ENCODE data around the gene SLC25A24.

SLC25A24 gene

DNA sequence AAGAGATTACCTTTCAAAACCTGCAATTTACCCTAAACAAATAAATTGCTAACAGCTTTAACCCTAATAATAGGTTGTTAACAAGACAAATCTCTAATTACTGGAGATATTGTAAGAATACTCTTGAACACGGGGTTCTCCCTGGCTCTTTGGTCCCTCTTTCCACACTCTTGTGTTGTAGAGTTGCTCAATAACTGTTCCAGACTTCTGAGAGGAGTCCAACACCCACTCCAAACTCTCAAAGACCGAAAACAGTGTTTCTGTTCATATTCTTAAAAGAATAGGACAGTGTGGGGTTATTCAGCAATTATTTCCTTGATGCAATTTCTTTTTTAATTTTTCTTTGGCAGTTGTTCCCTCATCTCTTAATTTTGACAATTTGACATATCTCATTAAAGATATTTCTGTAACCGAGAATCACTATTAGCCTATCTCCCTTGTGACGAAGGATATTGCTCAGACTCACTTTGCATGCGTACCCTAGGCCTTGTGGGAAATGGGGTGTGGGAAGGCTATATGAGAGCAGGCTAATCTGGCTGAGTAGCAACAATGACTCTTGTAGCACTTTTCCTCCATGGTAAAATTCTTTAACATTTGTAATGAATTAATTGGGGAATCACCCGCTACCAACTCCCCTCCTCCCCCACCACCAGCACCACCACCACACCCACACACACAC, 90.7 kb downstream of the SLC25A24 start:
- Histone ChIP-seq H3K9me2 (replicated peaks; ENCODE audit: low read depth, low read length) (no peaks in the 10 kb centered on the region), H3K36me3 (ENCODE audit: insufficient read depth, low read length) (no peaks in the 10 kb centered on the region), H4K20me1 (ENCODE audit: insufficient read depth, low read length, poor library complexity, severe bottlenecking) (no peaks in the 10 kb centered on the region), H2AFZ (ENCODE audit: low read length) (no peak overlapping the region), H3K9ac (ENCODE audit: low read depth, low read length, poor library complexity, severe bottlenecking) (no peak overlapping the region), H3K27me3 (ENCODE audit: insufficient read depth, low read length, poor library complexity, severe bottlenecking) (no peaks in the 10 kb centered on the region), H3K9me3 (ENCODE audit: insufficient read depth, low read depth, low read length) (peaks cover 4% of the 10 kb centered on the region; the same call in 1 of the 2 replicates), H3K4me3 (ENCODE audit: low read length, poor library complexity, severe bottlenecking) (no peak overlapping the region), H3K4me2 (ENCODE audit: low read depth, low read length, poor library complexity, severe bottlenecking) (no peak overlapping the region), H3K79me2 (ENCODE audit: insufficient read depth, low read length) (no peaks in the 10 kb centered on the region), H3K4me1 (ENCODE audit: insufficient read depth, low read length, poor library complexity, severe bottlenecking) (peaks cover 53% of the 10 kb centered on the region), H3F3A (ENCODE audit: low read depth) (0 out of 2 replicates have a peak, but pooled peaks cover 3% of the 10 kb centered on the region)
- TF ChIP-seq, protein P1, sequence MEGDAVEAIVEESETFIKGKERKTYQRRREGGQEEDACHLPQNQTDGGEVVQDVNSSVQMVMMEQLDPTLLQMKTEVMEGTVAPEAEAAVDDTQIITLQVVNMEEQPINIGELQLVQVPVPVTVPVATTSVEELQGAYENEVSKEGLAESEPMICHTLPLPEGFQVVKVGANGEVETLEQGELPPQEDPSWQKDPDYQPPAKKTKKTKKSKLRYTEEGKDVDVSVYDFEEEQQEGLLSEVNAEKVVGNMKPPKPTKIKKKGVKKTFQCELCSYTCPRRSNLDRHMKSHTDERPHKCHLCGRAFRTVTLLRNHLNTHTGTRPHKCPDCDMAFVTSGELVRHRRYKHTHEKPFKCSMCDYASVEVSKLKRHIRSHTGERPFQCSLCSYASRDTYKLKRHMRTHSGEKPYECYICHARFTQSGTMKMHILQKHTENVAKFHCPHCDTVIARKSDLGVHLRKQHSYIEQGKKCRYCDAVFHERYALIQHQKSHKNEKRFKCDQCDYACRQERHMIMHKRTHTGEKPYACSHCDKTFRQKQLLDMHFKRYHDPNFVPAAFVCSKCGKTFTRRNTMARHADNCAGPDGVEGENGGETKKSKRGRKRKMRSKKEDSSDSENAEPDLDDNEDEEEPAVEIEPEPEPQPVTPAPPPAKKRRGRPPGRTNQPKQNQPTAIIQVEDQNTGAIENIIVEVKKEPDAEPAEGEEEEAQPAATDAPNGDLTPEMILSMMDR (conservative IDR thresholded peaks at IDR 0.05; ENCODE audit: low read length) = no peak
- no peak for TF ChIP-seq EZH2phosphoT487 (IDR thresholded peaks at IDR 0.05; ENCODE audit: borderline replicate concordance)

- Histone ChIP-seq H3K9me3 (ENCODE audit: insufficient read depth, low read depth, low read length) (peaks cover 4% of the 10 kb centered on the region; the same call in 1 of the 2 replicates), H3K36me3 (ENCODE audit: insufficient read depth, low read length) (no peaks in the 10 kb centered on the region), H3K9ac (ENCODE audit: low read depth, low read length, poor library complexity, severe bottlenecking) (no peak overlapping the region), H3K79me2 (ENCODE audit: insufficient read depth, low read length) (no peaks in the 10 kb centered on the region), H4K20me1 (ENCODE audit: insufficient read depth, low read length, poor library complexity, severe bottlenecking) (no peaks in the 10 kb centered on the region), H2AFZ (ENCODE audit: low read length) (no peak overlapping the region), H3K4me3 (ENCODE audit: low read length, poor library complexity, severe bottlenecking) (no peak overlapping the region), H3F3A (ENCODE audit: low read depth) (peaks cover 3% of the 10 kb centered on the region; the same call in 1 of the 2 replicates), H3K9me2 (replicated peaks; ENCODE audit: low read depth, low read length) (no peaks in the 10 kb centered on the region), H3K27me3 (ENCODE audit: insufficient read depth, low read length, poor library complexity, severe bottlenecking) (no peaks in the 10 kb centered on the region), H3K4me1 (ENCODE audit: insufficient read depth, low read length, poor library complexity, severe bottlenecking) (peaks cover 48% of the 10 kb centered on the region), H3K4me2 (ENCODE audit: low read depth, low read length, poor library complexity, severe bottlenecking) (no peak overlapping the region)
- no peak for TF ChIP-seq EZH2phosphoT487 (IDR thresholded peaks at IDR 0.05; ENCODE audit: borderline replicate concordance)
- TF ChIP-seq, protein P1 (conservative IDR thresholded peaks at IDR 0.05; ENCODE audit: low read length) = no peak
Measured at GRCh38 chr1:108108119-108108518, 92.0 kb downstream of the SLC25A24 start.

DNA sequence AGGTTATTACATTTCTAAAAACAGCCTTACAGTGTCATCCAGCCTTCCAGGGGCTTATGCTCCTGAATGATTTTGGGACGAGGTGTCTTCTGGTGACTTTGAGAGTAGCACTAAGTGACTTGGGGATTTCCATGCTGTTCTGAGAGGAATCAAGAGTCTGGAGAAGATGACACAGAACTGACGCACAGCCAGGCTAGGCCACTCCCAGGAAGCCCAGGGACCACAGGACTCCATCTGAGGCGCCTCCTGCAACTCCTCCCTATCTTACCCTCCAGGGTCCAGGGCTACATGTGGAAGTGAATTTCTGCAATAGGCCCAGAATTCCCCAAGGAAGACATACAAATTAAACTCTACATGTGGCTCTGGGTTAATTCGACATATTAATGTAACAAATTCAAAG, 92.5 kb downstream of the SLC25A24 start:
- Histone ChIP-seq H3K4me1 (ENCODE audit: insufficient read depth, low read length, poor library complexity, severe bottlenecking) (peaks cover 47% of the 10 kb centered on the region), H3K9me3 (ENCODE audit: insufficient read depth, low read depth, low read length) (peaks cover 4% of the 10 kb centered on the region; the same call in 1 of the 2 replicates), H4K20me1 (ENCODE audit: insufficient read depth, low read length, poor library complexity, severe bottlenecking) (no peaks in the 10 kb centered on the region), H3K4me3 (ENCODE audit: low read length, poor library complexity, severe bottlenecking) (no peak overlapping the region), H3K9ac (ENCODE audit: low read depth, low read length, poor library complexity, severe bottlenecking) (no peak overlapping the region), H3F3A (ENCODE audit: low read depth) (peaks cover 3% of the 10 kb centered on the region; the same call in 1 of the 2 replicates), H3K36me3 (ENCODE audit: insufficient read depth, low read length) (no peaks in the 10 kb centered on the region), H3K9me2 (replicated peaks; ENCODE audit: low read depth, low read length) (no peaks in the 10 kb centered on the region), H2AFZ (ENCODE audit: low read length) (no peak overlapping the region), H3K27me3 (ENCODE audit: insufficient read depth, low read length, poor library complexity, severe bottlenecking) (no peaks in the 10 kb centered on the region), H3K4me2 (ENCODE audit: low read depth, low read length, poor library complexity, severe bottlenecking) (no peak overlapping the region), H3K79me2 (ENCODE audit: insufficient read depth, low read length) (no peaks in the 10 kb centered on the region)
- no peak for TF ChIP-seq EZH2phosphoT487 (IDR thresholded peaks at IDR 0.05; ENCODE audit: borderline replicate concordance)
- TF ChIP-seq, protein P1 (conservative IDR thresholded peaks at IDR 0.05; ENCODE audit: low read length) = no peak
